Activated effector memory CD4-positive, alpha-beta T cell treated with Interleukin-2 at 50 U/mL for 16 hours (primary cell): Measurements from ENCODE around the gene ZRANB3.
"Not testable (repeated sequence)": the region's sequence is repeated elsewhere in the genome, so short reads cannot be mapped to it uniquely, and the experiment has no call there.

ENCODE experiments used
- DNase-seq: peaks from one replicate; pipeline ENCODE4 v3.0.0-alpha.2; 2020

Gene ZRANB3

GRCh38 chr2:135121016-135121657 is 409.9 kb downstream of the ZRANB3 start:
- DNase-seq, result no peak

- no peak for DNase-seq
Observed at GRCh38 chr2:135119582-135119981, 411.4 kb downstream of the ZRANB3 start.

- DNase-seq, result no peak
Observed at GRCh38 chr2:135113322-135113721, 417.7 kb downstream of the ZRANB3 start.

GRCh38 chr2:135105513-135106316 is 425.3 kb downstream of the ZRANB3 start:
- DNase-seq, result not testable (repeated sequence)

GRCh38 chr2:135103843-135104242 is 427.2 kb downstream of the ZRANB3 start:
- DNase-seq, result no peak

- no peak for DNase-seq
Observed at GRCh38 chr2:135099802-135100483, 431.1 kb downstream of the ZRANB3 start.

GRCh38 chr2:135097532-135098231 is 433.3 kb downstream of the ZRANB3 start:
- DNase-seq, result no peak

- DNase-seq, result no peak
Observed at GRCh38 chr2:135096665-135097446, 434.2 kb downstream of the ZRANB3 start.

- no peak for DNase-seq
Observed at GRCh38 chr2:135095591-135095990, 435.4 kb downstream of the ZRANB3 start.

- DNase-seq, result no peak
Observed at GRCh38 chr2:135094508-135094907, 436.5 kb downstream of the ZRANB3 start.

- no peak for DNase-seq
Observed at GRCh38 chr2:135093670-135094330, 437.2 kb downstream of the ZRANB3 start.

- no peak for DNase-seq
Observed at GRCh38 chr2:135093193-135093592, 437.8 kb downstream of the ZRANB3 start.

GRCh38 chr2:135091681-135092080 is 439.3 kb downstream of the ZRANB3 start:
- DNase-seq, result no peak

- not testable (repeated sequence) for DNase-seq
Observed at GRCh38 chr2:135089597-135089996, 441.4 kb downstream of the ZRANB3 start.
